Hematopoietic multipotent progenitor cell (in vitro differentiated cells): ENCODE data around the gene ZNF695. TPM values are rescaled to one million over a fixed set of nuclear protein-coding genes. Genes with fewer than 3 reads are reported as not detected.

Experiments used
- DNase-seq, 3 donors: peaks; one replicate each; pipeline ENCODE4 v3.0.0-alpha.2; 2011 to 2015; ENCODE audit warnings: low read depth in 2 of 3, low spot score in 2 of 3
- total RNA-seq: library from RNA; depleted of rRNA; stranded (reverse); fragments of >200 nt; gene quantifications from one replicate; pipeline ENCODE4 v1.2.3, GENCODE V29; 2012

The ZNF695 gene
- total RNA-seq, 1 donor = 1.3 TPM

GRCh38 chr1:246959944-246960693 lies 47.7 kb downstream of the ZNF695 start:
- peak in 2 of 3 donors; percentile 74 to 92 for DNase-seq

GRCh38 chr1:246954126-246954525 lies 53.7 kb downstream of the ZNF695 start:
- no peak for DNase-seq

GRCh38 chr1:246951413-246951812 lies 56.4 kb downstream of the ZNF695 start:
- no peak for DNase-seq

GRCh38 chr1:246949956-246950355 lies 57.9 kb downstream of the ZNF695 start:
- no peak for DNase-seq

- DNase-seq = no peak
These were observed 60.6 kb downstream of the ZNF695 start for GRCh38 chr1:246947255-246947654.

- DNase-seq = no peak
These were observed 61.5 kb downstream of the ZNF695 start for GRCh38 chr1:246946366-246946765.

Other genes starting within 250 kb of the ZNF695 start
- gene AHCTF1, start 76.1 kb downstream of the ZNF695 start, total RNA-seq = 14.5 TPM
- gene ZNF670, start 70.8 kb upstream of the ZNF695 start, total RNA-seq = 1.1 TPM
- 15.6 TPM for gene ZNF669, start 96.3 kb upstream of the ZNF695 start, total RNA-seq
- 46.9 TPM for gene ZNF124, start 164.0 kb upstream of the ZNF695 start, total RNA-seq
- gene VN1R5, start 248.0 kb upstream of the ZNF695 start, total RNA-seq = not detected